Neural progenitor cell (in vitro differentiated cells): ENCODE measurements around the gene GPR152.

Experiments used
- CTCF ChIP-seq: fragments of 200-600 bp; sonication (generic); IDR thresholded peaks from 2 replicates; pipeline ENCODE4 v1.5.1; 2017; ENCODE audit warnings: antibody characterized with exemption, mild to moderate bottlenecking
- EZH2 ChIP-seq: fragments of 200-600 bp; sonication (generic); IDR thresholded peaks from 2 replicates; pipeline ENCODE4 v1.6.1; 2017; ENCODE audit warnings: antibody characterized with exemption, mild to moderate bottlenecking, moderate library complexity
- EZH2phosphoT487 ChIP-seq: fragments of 200-600 bp; sonication (generic); IDR thresholded peaks from 2 replicates; pipeline ENCODE4 v1.6.1; 2017; ENCODE audit warnings: antibody characterized with exemption

- TF ChIP-seq CTCF, result no peak
- no peak for TF ChIP-seq EZH2
- TF ChIP-seq EZH2phosphoT487, result no peak
These were observed 47.4 kb upstream of the GPR152 start for GRCh38 chr11:67499808-67500483.
